Lung (tissue), 12 donors: ENCODE measurements around the gene NACC2. TPM values are rescaled to one million over a fixed set of nuclear protein-coding genes. Genes with fewer than 3 reads are reported as not detected.

Experiments
- ATAC-seq: fragments of 200-7000 bp; cut with Tn5 transposase; one replicate; pipeline ENCODE4 v1.9.1; 2020; ENCODE audit warnings: moderate number of reproducible peaks; ENCODE audit not compliant: insufficient read depth, low FRiP score
- DNase-seq, 3 donors: peaks; one replicate each; pipeline ENCODE4 v3.0.0-alpha.2; 2013 to 2017
- H3K27ac ChIP-seq, 2 donors: one replicate each; pipeline ENCODE4 v1.5.1; 2013; ENCODE audit warnings: mild to moderate bottlenecking in 2 of 2, moderate library complexity in 2 of 2, control low read depth in 1 of 2, inconsistent platforms in 1 of 2, low read depth in 1 of 2, low read length in 1 of 2
- H3K27me3 ChIP-seq, 3 donors: one replicate each; pipeline ENCODE4 v1.5.1; 2013; ENCODE audit warnings: low read length in 2 of 3; ENCODE audit not compliant: control insufficient read depth in 3 of 3, insufficient read depth in 3 of 3
- H3K36me3 ChIP-seq, 4 donors: one replicate each; pipeline ENCODE4 v1.5.1; 2013; ENCODE audit warnings: low read length in 4 of 4, mild to moderate bottlenecking in 1 of 4, moderate library complexity in 1 of 4; ENCODE audit not compliant: control insufficient read depth in 4 of 4, insufficient read depth in 4 of 4
- H3K4me1 ChIP-seq, 5 donors: one replicate each; pipeline ENCODE4 v1.5.1; 2013; ENCODE audit warnings: low read length in 5 of 5, mild to moderate bottlenecking in 2 of 5, moderate library complexity in 1 of 5; ENCODE audit not compliant: control insufficient read depth in 5 of 5, insufficient read depth in 5 of 5
- H3K4me3 ChIP-seq: one replicate; pipeline ENCODE4 v1.5.1; 2013; ENCODE audit warnings: mild to moderate bottlenecking, control low read depth, moderate library complexity
- H3K9ac ChIP-seq, 2 donors: one replicate each; pipeline ENCODE4 v1.5.1; 2013; ENCODE audit warnings: low read length in 2 of 2, control low read depth in 1 of 2; ENCODE audit not compliant: insufficient read depth in 1 of 2
- H3K9me3 ChIP-seq, 4 donors: one replicate each; pipeline ENCODE4 v1.5.1; 2013; ENCODE audit warnings: low read length in 3 of 4, mild to moderate bottlenecking in 1 of 4, moderate library complexity in 1 of 4; ENCODE audit not compliant: control insufficient read depth in 4 of 4, insufficient read depth in 3 of 4
- WGBS, 2 donors: extraction: QIAGEN DNeasy Blood & Tissue Kit; methylation state at CpG; one replicate each; pipeline ENCODE4 v1.1.7; 2013; 5-methylcytosine and 5-hydroxymethylcytosine counted together
- polyA plus RNA-seq, 2 donors: library from polyadenylated mRNA; stranded (reverse); fragments of 200-250 nt; gene quantifications; one replicate each; pipeline ENCODE4 v1.2.1, GENCODE V29; 2013
- total RNA-seq, 2 donors: library from RNA; depleted of rRNA in 1 of 2; stranded (reverse); fragments of >200 nt in 1 of 2; gene quantifications; one replicate each; pipeline ENCODE4 v1.2.1, GENCODE V29; 2014 to 2021
- TF ChIP-seq, protein P1 (sequence below): IDR thresholded peaks from 2 replicates; pipeline ENCODE4 v1.5.1; 2012; ENCODE audit warnings: mild to moderate bottlenecking; ENCODE audit errors: control extremely low read depth, extremely low read depth
- donor health status: control.
- donor health status: control.
- donor health status: Bipolar disorder and iron deficiency.
- donor health status: healthy.
- donor health status: DM: yes; HTN: yes; CAD: no.

Gene NACC2
- total and polyA plus RNA-seq, 4 donors: 5.9 to 32.7 (median 10.5) TPM

DNA sequence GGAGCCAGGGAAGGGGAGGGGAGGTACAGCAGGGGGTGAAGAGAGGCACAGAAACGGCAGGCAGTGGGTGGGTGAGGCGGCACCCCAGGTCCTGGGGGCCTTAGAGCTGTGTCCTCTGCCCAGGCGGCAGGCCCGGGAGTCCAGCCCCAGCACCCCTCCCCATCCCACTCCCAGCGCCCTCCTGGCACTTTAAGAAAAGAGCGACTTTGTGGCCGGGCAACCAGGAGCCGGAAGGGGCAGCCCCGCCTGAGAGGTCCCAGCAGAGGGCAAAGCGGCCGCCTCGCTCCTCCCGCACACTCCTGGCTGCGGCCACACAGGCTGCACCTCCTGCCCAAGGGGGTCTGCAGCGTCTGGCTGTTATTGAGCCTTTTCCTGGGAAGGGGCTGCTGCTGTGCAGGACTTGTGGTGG, 42.6 kb downstream of the NACC2 start:
- TF ChIP-seq, protein P1, sequence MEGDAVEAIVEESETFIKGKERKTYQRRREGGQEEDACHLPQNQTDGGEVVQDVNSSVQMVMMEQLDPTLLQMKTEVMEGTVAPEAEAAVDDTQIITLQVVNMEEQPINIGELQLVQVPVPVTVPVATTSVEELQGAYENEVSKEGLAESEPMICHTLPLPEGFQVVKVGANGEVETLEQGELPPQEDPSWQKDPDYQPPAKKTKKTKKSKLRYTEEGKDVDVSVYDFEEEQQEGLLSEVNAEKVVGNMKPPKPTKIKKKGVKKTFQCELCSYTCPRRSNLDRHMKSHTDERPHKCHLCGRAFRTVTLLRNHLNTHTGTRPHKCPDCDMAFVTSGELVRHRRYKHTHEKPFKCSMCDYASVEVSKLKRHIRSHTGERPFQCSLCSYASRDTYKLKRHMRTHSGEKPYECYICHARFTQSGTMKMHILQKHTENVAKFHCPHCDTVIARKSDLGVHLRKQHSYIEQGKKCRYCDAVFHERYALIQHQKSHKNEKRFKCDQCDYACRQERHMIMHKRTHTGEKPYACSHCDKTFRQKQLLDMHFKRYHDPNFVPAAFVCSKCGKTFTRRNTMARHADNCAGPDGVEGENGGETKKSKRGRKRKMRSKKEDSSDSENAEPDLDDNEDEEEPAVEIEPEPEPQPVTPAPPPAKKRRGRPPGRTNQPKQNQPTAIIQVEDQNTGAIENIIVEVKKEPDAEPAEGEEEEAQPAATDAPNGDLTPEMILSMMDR: no peak
- WGBS, 2 donors: 19 to 38% methylated on average over 12 to 15 of the region's 15 CpGs
- ATAC-seq (no peak), DNase-seq (no peak)
- Histone ChIP-seq H3K4me1 (peaks cover 0 to 29% (median 27%) of the 10 kb centered on the region in 5 donors), H3K9ac (no peak overlapping the region), H3K36me3 (peaks cover 0 to 26% (median 2%) of the 10 kb centered on the region in 4 donors), H3K9me3 (no peaks in the 10 kb centered on the region), H3K27me3 (no peaks in the 10 kb centered on the region), H3K27ac (peak overlapping the region in 1 of 2 donors; percentile 71), H3K4me3 (no peak overlapping the region)

DNA sequence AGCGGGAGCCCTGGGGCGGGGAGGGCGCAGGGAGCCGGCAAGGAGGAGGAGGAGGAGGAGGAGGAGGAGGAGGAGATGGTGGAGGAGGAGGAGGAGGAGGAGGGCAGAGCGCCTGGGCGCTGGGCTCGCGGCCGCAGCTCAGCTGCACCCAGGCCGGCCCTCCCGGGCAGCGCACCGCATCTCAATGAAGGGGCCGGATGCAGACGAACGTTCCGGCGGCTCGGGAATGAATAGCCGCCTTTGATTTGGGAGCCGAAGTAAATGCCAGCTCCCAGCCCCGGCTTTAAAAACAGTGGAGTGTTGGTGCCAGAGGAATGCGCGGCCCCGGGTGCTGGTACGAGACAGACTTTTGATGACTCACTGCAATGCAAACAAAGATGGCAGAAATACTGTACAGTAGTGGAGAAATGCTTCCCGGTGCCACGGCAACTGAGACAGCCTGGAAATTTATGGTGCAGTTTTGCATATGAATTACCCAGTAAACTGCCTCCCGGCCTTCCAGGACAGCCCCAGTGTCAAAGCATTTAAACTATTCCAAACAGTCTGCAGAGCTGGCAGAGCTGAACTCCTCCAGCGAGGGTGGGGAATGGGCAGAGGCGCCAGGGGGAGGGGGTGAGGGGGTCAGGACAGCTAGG, 43.1 kb downstream of the NACC2 start:
- Histone ChIP-seq H3K4me1 (peaks cover 0 to 29% (median 27%) of the 10 kb centered on the region in 5 donors), H3K27me3 (no peaks in the 10 kb centered on the region), H3K9me3 (no peaks in the 10 kb centered on the region), H3K36me3 (peaks cover 0 to 26% (median 2%) of the 10 kb centered on the region in 4 donors), H3K9ac (no peak overlapping the region), H3K4me3 (no peak overlapping the region), H3K27ac (peak overlapping the region in 1 of 2 donors; percentile 27)
- TF ChIP-seq, protein P1: no peak
- 1 to 3% methylated on average over 27 to 29 of the region's 31 CpGs for WGBS, 2 donors
- ATAC-seq (peak; percentile 70), DNase-seq (peak; percentile 88 to 89 (median 88))

GRCh38 chr9:136051453-136051836, 43.6 kb downstream of the NACC2 start:
- TF ChIP-seq, protein P1: no peak
- H3K4me3 ChIP-seq: peak overlapping the region; percentile 16
- H3K9ac ChIP-seq: no peak overlapping the region
- DNase-seq (peak; percentile 34 to 41 (median 39)), ATAC-seq (peak; percentile 6)
- WGBS, 2 donors: 0 to 2% methylated on average over 32 to 47 of the region's 47 CpGs
- no peaks in the 10 kb centered on the region for H3K9me3 ChIP-seq
- H3K27ac ChIP-seq: peak overlapping the region in 1 of 2 donors; percentile 20
- H3K27me3 ChIP-seq: no peaks in the 10 kb centered on the region
- H3K4me1 ChIP-seq: peaks cover 0 to 30% (median 27%) of the 10 kb centered on the region in 5 donors
- peaks cover 0 to 26% (median 2%) of the 10 kb centered on the region in 4 donors for H3K36me3 ChIP-seq
